IgD-negative memory B cell (primary cell): ENCODE results near the gene SIL1. TPM values are rescaled to one million over a fixed set of nuclear protein-coding genes. Genes with fewer than 3 reads are reported as not detected.
A peak's percentile ranks its signal among the peaks of the same experiment; 100 is the strongest.
"Not testable (repeated sequence)": the region's sequence is repeated elsewhere in the genome, so short reads cannot be mapped to it uniquely, and the experiment has no call there.

Experiments
- H3K27ac Mint-ChIP-seq, 3 donors: one replicate each; pipeline ENCODE4 v1.8.0; 2020 to 2022; ENCODE audit warnings: mild to moderate bottlenecking in 3 of 3, mixed read lengths in 3 of 3, moderate library complexity in 1 of 3
- H3K27me3 Mint-ChIP-seq: one replicate; pipeline ENCODE4 v1.8.0; 2021; ENCODE audit warnings: mixed read lengths
- H3K36me3 Mint-ChIP-seq: one replicate; pipeline ENCODE4 v1.8.0; 2020; ENCODE audit warnings: mild to moderate bottlenecking, mixed read lengths
- H3K4me1 Mint-ChIP-seq, 3 donors: one replicate each; pipeline ENCODE4 v1.8.0; 2020 to 2022; ENCODE audit warnings: mixed read lengths in 3 of 3, mild to moderate bottlenecking in 1 of 3
- H3K4me3 Mint-ChIP-seq, 4 donors: one replicate each; pipeline ENCODE4 v1.8.0; 2020 to 2022; ENCODE audit warnings: mild to moderate bottlenecking in 4 of 4, mixed read lengths in 4 of 4, moderate library complexity in 3 of 4
- H3K9me3 Mint-ChIP-seq, 3 donors: one replicate each; pipeline ENCODE4 v1.8.0; 2020 to 2021; ENCODE audit warnings: mixed read lengths in 3 of 3, mild to moderate bottlenecking in 1 of 3
- polyA plus RNA-seq: library from polyadenylated mRNA; unstranded; fragments of 300-500 nt; fragmentation: Illumina TruSeq; gene quantifications from one replicate; pipeline ENCODE4 v1.2.3, GENCODE V29; 2021

SIL1 gene
- polyA plus RNA-seq, 1 donor from 2014 or later = 17.9 TPM

DNA sequence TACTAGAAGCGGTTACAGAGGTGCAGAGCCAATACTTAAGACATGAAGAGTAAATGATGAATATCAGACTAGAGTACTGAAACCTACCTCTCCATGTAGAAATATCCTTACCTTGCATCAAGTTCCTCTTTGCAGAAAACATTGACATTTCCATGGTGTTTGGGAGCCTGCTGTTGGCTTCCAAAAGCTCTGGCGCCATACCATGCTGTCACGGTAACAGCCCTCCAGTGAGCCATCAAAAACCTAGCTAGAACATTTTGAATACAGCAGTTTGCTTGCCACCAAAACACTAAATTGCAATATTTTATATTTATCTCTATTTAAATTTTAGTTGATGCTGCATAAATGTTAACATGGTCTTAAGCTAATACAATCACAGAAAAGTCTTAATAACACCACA, 179.0 kb downstream of the SIL1 start:
- Mint-ChIP-seq H3K4me3 (no peak overlapping the region), H3K9me3 (no peaks in the 10 kb centered on the region), H3K4me1 (no peaks in the 10 kb centered on the region), H3K27me3 (no peaks in the 10 kb centered on the region), H3K36me3 (peaks cover 23% of the 10 kb centered on the region), H3K27ac (no peak overlapping the region)

DNA sequence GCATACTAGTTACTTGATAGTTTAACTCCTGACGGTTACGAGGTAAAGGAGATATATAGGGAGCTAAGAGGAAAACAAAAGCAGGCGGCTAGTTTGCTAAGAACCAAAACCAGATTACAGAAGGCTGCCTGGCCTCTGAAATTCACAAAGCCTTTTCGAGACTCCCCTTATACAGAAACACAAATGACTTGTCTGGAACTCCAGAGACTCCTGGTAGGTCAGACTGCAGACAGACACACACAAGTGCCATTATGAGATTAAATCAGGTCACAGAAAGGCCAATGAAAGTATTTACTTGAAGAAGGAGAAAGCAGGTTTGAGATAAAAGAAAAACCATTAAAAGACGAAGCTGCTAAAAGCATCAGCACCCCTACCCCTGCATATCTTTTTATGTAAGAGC, 180.5 kb downstream of the SIL1 start:
- no peaks in the 10 kb centered on the region for H3K27me3 Mint-ChIP-seq
- peaks cover 24% of the 10 kb centered on the region for H3K36me3 Mint-ChIP-seq

DNA sequence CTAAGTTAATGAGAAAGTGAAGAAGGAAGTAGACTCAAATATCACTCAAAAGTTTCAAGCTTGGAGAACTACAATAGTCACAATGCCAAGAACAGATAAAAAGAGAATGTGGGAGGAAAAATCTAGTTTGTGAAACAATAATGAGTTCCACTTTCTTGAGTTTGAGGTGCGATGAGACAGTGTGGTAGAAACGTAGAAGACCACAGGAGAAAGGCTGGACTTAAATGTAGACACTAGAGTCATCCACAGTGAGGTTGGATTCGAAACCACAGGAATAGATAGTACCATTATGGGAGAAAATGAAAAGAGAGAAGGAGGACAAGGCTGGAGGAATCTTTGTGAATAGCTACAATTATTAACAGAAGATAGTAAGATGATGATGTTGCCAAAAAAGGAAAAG, 182.0 kb downstream of the SIL1 start:
- H3K36me3 Mint-ChIP-seq = peaks cover 24% of the 10 kb centered on the region
- no peak overlapping the region for H3K4me3 Mint-ChIP-seq
- no peaks in the 10 kb centered on the region for H3K4me1 Mint-ChIP-seq
- H3K27ac Mint-ChIP-seq = no peak overlapping the region
- H3K27me3 Mint-ChIP-seq = no peaks in the 10 kb centered on the region
- no peaks in the 10 kb centered on the region for H3K9me3 Mint-ChIP-seq

More for the DNA sequence above, 180.5 kb downstream of the SIL1 start:
- Mint-ChIP-seq H3K27ac (no peak overlapping the region), H3K9me3 (no peaks in the 10 kb centered on the region), H3K4me1 (no peaks in the 10 kb centered on the region), H3K4me3 (no peak overlapping the region)

DNA sequence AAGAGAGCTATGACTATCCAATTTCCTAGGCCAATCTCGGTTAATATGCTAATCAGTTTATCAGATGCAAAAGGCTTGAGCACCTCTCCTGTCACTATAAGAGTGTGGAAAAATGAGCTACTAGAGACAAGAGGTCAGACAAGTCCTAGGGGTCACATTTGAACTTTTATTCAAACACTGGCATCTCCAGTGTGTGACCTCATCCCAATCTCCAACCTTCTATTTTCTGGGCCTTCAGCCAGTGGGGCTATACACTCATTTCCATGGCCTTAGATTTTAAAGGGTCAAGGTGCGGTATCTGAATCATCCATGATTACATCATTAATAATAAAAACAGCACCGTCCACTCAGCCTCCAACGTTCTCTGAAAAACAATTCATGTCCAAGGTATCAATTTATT, 183.4 kb downstream of the SIL1 start:
- Mint-ChIP-seq H3K4me3 (no peak overlapping the region), H3K27me3 (no peaks in the 10 kb centered on the region), H3K36me3 (peaks cover 24% of the 10 kb centered on the region), H3K4me1 (no peaks in the 10 kb centered on the region), H3K9me3 (no peaks in the 10 kb centered on the region), H3K27ac (no peak overlapping the region)

DNA sequence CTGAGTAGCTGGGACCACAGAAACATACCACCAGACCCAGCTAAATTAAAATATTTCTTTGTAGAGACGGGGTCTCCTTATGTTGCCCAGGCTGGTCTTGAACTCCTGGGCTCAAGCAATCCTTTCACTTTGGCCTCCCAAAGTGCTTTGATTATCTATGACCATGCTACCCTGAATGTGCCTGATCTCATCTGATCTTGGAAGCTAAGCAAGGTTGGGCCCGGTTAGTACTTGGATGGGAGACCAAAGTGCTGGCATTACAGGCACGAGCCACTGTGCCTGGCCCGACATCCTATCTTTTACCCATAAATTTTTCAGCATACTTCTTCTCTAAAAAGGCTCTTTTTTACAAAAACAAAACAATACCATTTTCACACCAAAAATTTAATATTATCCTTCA, 186.0 kb downstream of the SIL1 start:
- H3K36me3 Mint-ChIP-seq = peaks cover 14% of the 10 kb centered on the region
- H3K27me3 Mint-ChIP-seq = no peaks in the 10 kb centered on the region
- H3K4me3 Mint-ChIP-seq = peak overlapping the region in 2 of 4 donors; percentile 27 to 52
- no peaks in the 10 kb centered on the region for H3K9me3 Mint-ChIP-seq
- no peaks in the 10 kb centered on the region for H3K4me1 Mint-ChIP-seq
- H3K27ac Mint-ChIP-seq = no peak overlapping the region

DNA sequence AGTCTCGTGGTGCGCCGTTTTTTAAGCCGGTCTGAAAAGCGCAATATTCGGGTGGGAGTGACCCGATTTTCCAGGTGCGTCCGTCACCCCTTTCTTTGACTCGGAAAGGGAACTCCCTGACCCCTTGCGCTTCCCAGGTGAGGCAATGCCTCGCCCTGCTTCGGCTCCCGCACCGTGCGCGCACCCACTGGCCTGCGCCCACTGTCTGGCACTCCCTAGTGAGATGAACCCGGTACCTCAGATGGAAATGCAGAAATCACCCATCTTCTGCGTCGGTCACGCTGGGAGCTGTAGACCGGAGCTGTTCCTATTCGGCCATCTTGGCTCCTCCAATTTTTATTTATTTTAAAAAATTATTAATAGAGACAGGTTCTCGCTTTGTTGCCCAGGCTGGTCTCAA, 187.0 kb downstream of the SIL1 start:
- not testable (repeated sequence) for H3K4me1 Mint-ChIP-seq, H3K36me3 Mint-ChIP-seq, H3K9me3 Mint-ChIP-seq, H3K27ac Mint-ChIP-seq, H3K27me3 Mint-ChIP-seq
- peak overlapping the region in 2 of 4 donors; percentile 78 to 81 for H3K4me3 Mint-ChIP-seq

DNA sequence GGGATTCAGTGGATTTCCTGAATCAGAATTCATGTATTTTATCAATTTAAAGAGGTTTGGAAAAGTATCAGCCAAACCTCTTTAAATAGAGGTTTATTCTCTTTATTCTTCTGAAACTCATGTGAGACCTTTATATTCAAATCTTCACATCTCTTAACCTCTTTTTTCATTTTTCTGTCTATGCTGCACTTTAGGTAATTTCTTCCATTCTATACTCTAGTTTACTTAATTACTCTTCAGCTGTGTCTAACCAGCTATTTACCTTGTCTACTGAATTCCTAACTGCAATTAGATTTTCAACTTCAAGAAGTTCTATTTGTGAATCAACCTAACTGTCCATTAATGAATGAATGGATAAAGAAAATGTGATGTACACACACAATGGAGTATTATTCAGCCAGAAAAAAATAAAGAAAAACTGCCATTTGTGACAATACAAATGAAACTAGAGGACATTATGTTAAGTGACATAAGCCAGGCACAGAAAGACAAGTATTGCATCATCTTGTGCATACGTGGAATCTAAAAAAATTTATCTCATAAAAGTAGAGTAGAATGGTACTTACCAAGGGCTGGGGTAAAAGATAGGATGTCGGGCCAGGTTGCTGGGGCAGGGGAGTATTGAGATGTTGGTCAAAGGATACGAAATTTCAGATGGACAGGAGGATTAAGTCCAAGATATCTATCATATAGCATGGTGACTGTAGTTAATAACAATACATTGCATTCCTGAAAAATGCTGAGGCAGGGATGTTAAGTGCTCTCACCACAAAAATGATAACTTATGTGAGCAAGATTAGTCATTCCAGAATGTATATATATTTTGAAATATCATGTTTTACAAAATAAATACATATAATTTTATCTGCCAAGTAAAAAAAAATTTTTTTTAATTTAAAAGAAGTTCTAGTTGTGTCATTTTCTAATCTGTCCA, 193.5 kb downstream of the SIL1 start:
- Mint-ChIP-seq H3K36me3 (peaks cover 9% of the 10 kb centered on the region), H3K27ac (no peak overlapping the region), H3K4me1 (no peaks in the 10 kb centered on the region), H3K27me3 (no peaks in the 10 kb centered on the region), H3K9me3 (peaks cover 0 to 3% (median 0%) of the 10 kb centered on the region in 3 donors), H3K4me3 (no peak overlapping the region)

DNA sequence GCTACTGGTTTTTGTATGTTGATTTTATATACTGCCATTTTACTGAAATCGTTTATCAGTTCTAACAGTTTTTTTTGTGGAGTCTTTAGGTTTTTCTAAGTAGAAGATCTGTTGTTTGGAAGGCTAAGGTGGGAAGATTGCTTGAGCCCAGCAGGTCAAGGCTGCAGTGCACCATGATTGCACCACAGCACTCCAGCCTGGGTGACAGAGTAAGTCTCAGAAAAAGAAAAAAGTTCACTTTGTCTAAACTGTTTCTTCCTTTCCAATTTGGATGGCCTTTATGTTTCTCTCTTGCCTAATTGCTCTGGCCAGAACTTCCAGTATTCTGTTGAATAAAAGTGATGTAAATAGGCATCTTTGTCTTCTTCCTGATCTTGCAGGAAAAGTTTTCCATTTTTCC, 198.5 kb downstream of the SIL1 start:
- H3K27ac Mint-ChIP-seq = no peak overlapping the region
- peaks cover 14% of the 10 kb centered on the region for H3K36me3 Mint-ChIP-seq
- peaks cover 0 to 7% (median 3%) of the 10 kb centered on the region in 3 donors for H3K9me3 Mint-ChIP-seq
- H3K27me3 Mint-ChIP-seq = no peaks in the 10 kb centered on the region
- H3K4me3 Mint-ChIP-seq = no peak overlapping the region
- H3K4me1 Mint-ChIP-seq = no peaks in the 10 kb centered on the region

DNA sequence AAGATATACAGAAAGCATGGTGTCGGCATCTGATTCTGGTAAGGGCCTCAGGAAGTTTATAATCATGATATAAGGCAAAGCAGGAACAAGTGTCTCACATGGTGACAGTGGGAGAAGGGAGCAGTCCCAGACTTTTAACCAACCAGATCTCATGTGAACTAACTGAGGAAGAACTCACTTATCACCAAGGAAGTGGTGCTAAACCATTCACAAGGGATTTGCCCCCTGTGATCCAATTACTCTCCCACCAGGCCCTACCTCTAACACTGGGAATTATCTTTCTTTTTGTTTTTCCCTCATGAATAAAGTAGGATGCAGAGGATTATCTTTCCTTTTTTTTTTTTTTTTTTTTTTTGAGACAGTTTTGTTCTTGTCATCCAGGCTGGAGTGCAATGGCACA, 199.6 kb downstream of the SIL1 start:
- Mint-ChIP-seq H3K27ac (no peak overlapping the region), H3K36me3 (peaks cover 10% of the 10 kb centered on the region), H3K4me1 (no peaks in the 10 kb centered on the region), H3K27me3 (no peaks in the 10 kb centered on the region), H3K9me3 (peaks cover 0 to 7% (median 3%) of the 10 kb centered on the region in 3 donors), H3K4me3 (no peak overlapping the region)

DNA sequence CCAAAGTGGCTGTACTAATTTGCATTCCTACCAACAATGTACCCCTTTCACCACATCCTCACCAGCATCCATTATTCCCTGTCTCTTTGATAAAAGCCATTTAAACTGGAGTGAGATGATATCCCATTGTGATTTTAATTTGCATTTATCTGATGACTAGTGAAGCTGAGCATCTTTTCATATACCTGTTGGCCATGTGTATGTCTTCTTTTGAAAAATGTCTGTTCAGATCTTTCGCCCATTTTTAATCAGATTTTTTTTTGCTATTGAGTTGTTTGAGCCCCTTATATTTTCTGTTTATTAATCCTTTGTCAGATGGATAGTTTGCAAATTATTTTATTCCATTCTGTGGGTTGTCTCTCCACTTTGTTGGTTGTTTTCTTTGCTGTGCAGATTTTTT, 202.0 kb downstream of the SIL1 start:
- H3K27me3 Mint-ChIP-seq = no peaks in the 10 kb centered on the region
- H3K36me3 Mint-ChIP-seq = peaks cover 8% of the 10 kb centered on the region
- H3K9me3 Mint-ChIP-seq = peaks cover 0 to 7% (median 3%) of the 10 kb centered on the region in 3 donors
- H3K4me1 Mint-ChIP-seq = no peaks in the 10 kb centered on the region
- no peak overlapping the region for H3K4me3 Mint-ChIP-seq
- H3K27ac Mint-ChIP-seq = no peak overlapping the region

DNA sequence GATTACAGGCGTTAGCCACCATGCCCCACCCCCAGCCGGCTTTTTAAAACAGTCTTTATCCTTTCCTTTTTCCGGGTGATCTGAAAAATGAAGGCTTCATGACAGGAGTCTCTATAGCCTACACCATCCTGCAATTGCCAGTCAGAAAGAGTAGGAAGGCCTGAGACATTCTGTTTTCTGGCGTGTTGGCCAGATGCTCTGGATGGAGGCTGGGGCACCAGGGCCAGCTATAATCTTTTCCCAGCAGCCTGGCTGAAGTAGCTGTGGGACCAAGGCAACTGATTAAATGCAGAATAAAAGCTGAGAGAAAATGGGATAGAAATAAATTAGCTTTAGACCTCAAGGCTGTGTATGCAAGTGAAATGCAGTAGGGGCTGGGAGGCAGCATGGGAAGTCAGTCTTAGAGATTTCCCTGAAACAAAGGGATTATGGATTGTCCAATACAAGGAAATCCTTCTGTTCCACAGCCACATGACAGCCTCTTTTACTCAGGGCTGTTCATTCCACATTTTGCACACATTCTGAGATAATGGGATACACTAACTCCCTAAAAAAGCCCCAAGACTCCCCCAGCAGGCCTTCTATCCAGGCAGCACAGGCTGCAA, 207.1 kb downstream of the SIL1 start:
- Mint-ChIP-seq H3K4me3 (no peak overlapping the region), H3K9me3 (peaks cover 0 to 3% (median 0%) of the 10 kb centered on the region in 3 donors), H3K4me1 (no peaks in the 10 kb centered on the region), H3K27ac (no peak overlapping the region), H3K27me3 (no peaks in the 10 kb centered on the region), H3K36me3 (peaks cover 4% of the 10 kb centered on the region)

DNA sequence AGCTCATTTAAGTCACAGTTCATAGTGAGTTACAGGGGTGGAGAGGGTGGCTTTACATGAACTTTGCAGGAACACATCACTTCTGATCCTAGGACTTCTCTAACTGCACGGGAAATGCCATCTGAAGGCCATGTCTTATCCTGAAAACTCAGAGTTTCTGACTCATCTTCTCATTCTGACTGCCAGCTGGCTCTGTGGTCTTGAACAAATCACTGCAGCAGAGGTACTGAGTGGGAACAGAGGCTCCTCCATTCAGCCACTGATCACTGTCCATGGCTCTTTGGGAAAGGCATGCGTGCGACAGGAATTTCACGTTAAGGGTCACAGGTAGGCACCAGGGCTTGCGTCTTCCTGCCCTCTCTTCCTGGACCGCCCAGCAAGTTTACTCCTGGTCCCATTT, 208.4 kb downstream of the SIL1 start:
- no peak overlapping the region for H3K4me3 Mint-ChIP-seq
- H3K4me1 Mint-ChIP-seq = no peaks in the 10 kb centered on the region
- H3K27me3 Mint-ChIP-seq = no peaks in the 10 kb centered on the region
- H3K36me3 Mint-ChIP-seq = peaks cover 3% of the 10 kb centered on the region
- H3K9me3 Mint-ChIP-seq = no peaks in the 10 kb centered on the region
- peak overlapping the region in 1 of 3 donors; percentile 33 for H3K27ac Mint-ChIP-seq

DNA sequence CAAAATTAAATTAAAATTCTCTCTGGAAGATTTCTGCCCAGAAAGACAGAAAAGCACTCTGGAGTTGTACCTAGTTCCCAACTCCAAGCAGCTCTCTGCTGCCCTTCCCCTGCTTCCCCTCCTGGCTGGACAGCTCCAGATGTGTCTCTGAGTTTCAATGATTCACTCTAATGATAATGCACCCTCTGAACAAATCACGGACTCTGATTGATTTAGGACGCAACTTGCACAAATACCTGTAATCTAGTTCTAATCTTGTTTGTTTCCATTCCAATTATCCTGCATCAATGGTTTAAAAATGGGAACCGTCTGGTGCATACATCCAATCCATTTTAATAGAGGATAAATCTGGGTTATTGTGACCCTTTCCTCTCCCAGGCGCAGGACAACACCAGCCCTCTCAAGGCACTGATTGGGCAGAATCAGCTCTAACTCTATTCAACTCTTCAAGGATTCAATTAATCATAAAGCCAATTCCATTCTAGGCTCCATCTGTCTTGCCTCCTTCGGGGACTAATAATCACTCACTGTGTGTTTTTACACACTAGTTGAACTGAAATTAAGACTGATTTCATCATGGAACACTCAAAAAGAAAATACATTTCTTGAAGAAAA, 211.9 kb downstream of the SIL1 start:
- Mint-ChIP-seq H3K9me3 (no peaks in the 10 kb centered on the region), H3K27me3 (no peaks in the 10 kb centered on the region), H3K4me3 (no peak overlapping the region), H3K4me1 (no peaks in the 10 kb centered on the region), H3K27ac (no peak overlapping the region), H3K36me3 (peaks cover 6% of the 10 kb centered on the region)

DNA sequence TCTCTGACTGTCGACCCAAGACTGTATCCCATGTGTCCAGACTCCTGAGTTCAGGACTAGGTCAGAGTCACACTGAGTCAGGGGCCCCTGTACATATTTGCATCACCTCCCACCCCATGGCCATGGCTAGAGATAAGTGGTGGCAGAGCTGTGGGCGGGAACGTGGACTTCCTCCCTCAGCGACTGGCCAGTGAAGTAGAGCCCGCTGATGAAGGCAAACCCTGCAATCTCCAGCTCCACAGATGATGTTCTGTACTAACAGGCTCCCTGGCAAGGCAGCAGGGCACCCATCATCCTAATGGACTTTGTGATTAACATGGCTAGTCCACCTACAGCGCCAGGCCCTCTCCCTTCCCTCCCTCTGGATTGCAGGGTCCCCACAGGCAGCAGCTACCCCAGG, 212.5 kb downstream of the SIL1 start:
- H3K4me1 Mint-ChIP-seq = no peaks in the 10 kb centered on the region
- H3K27ac Mint-ChIP-seq = no peak overlapping the region
- no peak overlapping the region for H3K4me3 Mint-ChIP-seq
- H3K27me3 Mint-ChIP-seq = no peaks in the 10 kb centered on the region
- no peaks in the 10 kb centered on the region for H3K9me3 Mint-ChIP-seq
- peaks cover 3% of the 10 kb centered on the region for H3K36me3 Mint-ChIP-seq

DNA sequence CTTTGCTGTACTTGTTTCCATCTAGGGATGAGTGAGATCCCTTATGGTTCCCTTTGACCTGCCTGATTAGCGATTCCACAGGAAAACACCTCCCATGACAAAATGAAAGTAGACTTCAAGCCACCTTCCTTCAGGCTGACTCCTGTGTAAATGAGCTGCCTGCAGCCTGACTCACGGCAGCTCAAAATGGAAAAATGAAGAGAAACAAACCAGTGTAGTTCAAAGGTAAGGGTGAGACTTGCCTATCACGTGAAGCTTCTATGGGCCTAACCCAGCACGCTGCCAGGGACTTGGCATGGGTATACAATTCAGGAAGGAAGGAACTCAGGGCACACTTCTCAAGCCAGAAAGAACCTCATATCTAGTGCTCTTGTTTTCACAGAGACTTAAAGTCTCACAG, 212.9 kb downstream of the SIL1 start:
- H3K27ac Mint-ChIP-seq = peak overlapping the region in 1 of 3 donors; percentile 33
- no peaks in the 10 kb centered on the region for H3K27me3 Mint-ChIP-seq

More for the DNA sequence above, 212.9 kb downstream of the SIL1 start:
- Mint-ChIP-seq H3K36me3 (peaks cover 3% of the 10 kb centered on the region), H3K4me1 (no peaks in the 10 kb centered on the region), H3K4me3 (no peak overlapping the region), H3K9me3 (no peaks in the 10 kb centered on the region)
